ENCODE data around the gene CBX4. TPM values are rescaled to one million over a fixed set of nuclear protein-coding genes. Genes with fewer than 3 reads are reported as not detected.
A peak's percentile ranks its signal among the peaks of the same experiment; 100 is the strongest.

The CBX4 gene
- total and polyA plus RNA-seq, 10 donors: 12.3 to 48.0 (median 25.4) TPM

- H3K27ac ChIP-seq: no peak overlapping the region
- TF ChIP-seq POLR2A (IDR thresholded peaks at IDR 0.05) (no peak), POLR2AphosphoS5 (IDR thresholded peaks at IDR 0.05) (no peak), CTCF (IDR thresholded peaks at IDR 0.05 in 8 of 11, conservative IDR thresholded peaks at IDR 0.05 in 3 of 11) (no peak)
- peaks cover 30 to 79% (median 69%) of the 10 kb centered on the region in 6 donors for H3K4me1 ChIP-seq
- H3K27me3 ChIP-seq (replicated peaks in 1 of 7): peaks cover 36 to 79% (median 65%) of the 10 kb centered on the region in 7 donors
- H3K4me3 ChIP-seq: no peak overlapping the region
- no peaks in the 10 kb centered on the region for H3K9me3 ChIP-seq
- intact Hi-C loops (cut with DNase I; ENCODE audit: low total_unique reads): no loop called here
- no peak for DNase-seq
- H3K36me3 ChIP-seq: peaks cover 0 to 11% (median 2%) of the 10 kb centered on the region in 6 donors
- 74 to 86% (median 82%) methylated on average over 3 of the region's 3 CpGs for WGBS, 5 donors
Measured at GRCh38 chr17:79793924-79794304, 45.3 kb downstream of the CBX4 start.

- peaks cover 30 to 79% (median 64%) of the 10 kb centered on the region in 7 donors for H3K27me3 ChIP-seq (replicated peaks in 1 of 7)
- TF ChIP-seq POLR2AphosphoS5 (IDR thresholded peaks at IDR 0.05): peak in 1 of 3 donors; percentile 44
- TF ChIP-seq POLR2A (IDR thresholded peaks at IDR 0.05): no peak
- WGBS, 5 donors: 53 to 63% (median 59%) methylated on average over 52 to 63 of the region's 63 CpGs
- H3K27ac ChIP-seq: no peak overlapping the region
- DNase-seq: no peak
- no peak overlapping the region for H3K4me3 ChIP-seq
- no peaks in the 10 kb centered on the region for H3K9me3 ChIP-seq
- H3K36me3 ChIP-seq: peaks cover 0 to 11% (median 2%) of the 10 kb centered on the region in 6 donors
- H3K4me1 ChIP-seq: peaks cover 24 to 73% (median 62%) of the 10 kb centered on the region in 6 donors
- intact Hi-C loops (cut with DNase I; ENCODE audit: low total_unique reads): no loop called here
Measured at GRCh38 chr17:79792984-79793923, 46.0 kb downstream of the CBX4 start.

GRCh38 chr17:79792341-79792871, 46.8 kb downstream of the CBX4 start:
- Histone ChIP-seq H3K9me3 (no peaks in the 10 kb centered on the region), H3K4me3 (no peak overlapping the region), H3K4me1 (peaks cover 18 to 64% (median 55%) of the 10 kb centered on the region in 6 donors), H3K27me3 (replicated peaks in 1 of 7) (peaks cover 26 to 79% (median 61%) of the 10 kb centered on the region in 7 donors), H3K27ac (no peak overlapping the region), H3K36me3 (peaks cover 0 to 11% (median 2%) of the 10 kb centered on the region in 6 donors)
- no peak for TF ChIP-seq CTCF (IDR thresholded peaks at IDR 0.05 in 8 of 11, conservative IDR thresholded peaks at IDR 0.05 in 3 of 11)
- no peak for TF ChIP-seq POLR2AphosphoS5 (IDR thresholded peaks at IDR 0.05)
- TF ChIP-seq POLR2A (IDR thresholded peaks at IDR 0.05): no peak
- intact Hi-C loops (cut with DNase I; ENCODE audit: low total_unique reads): no loop called here
- DNase-seq: no peak
- WGBS, 5 donors: 18 to 23% (median 23%) methylated on average over 22 of the region's 22 CpGs

- H3K27me3 ChIP-seq (replicated peaks in 1 of 7): peaks cover 26 to 82% (median 66%) of the 10 kb centered on the region in 7 donors
- intact Hi-C loops (cut with DNase I; ENCODE audit: low total_unique reads): no loop called here
- no peak overlapping the region for H3K27ac ChIP-seq
- H3K4me3 ChIP-seq: peak overlapping the region in 1 of 8 donors; percentile 14
- peaks cover 18 to 61% (median 53%) of the 10 kb centered on the region in 6 donors for H3K4me1 ChIP-seq
- WGBS, 5 donors: 4 to 7% (median 6%) methylated on average over 22 to 26 of the region's 26 CpGs
- TF ChIP-seq POLR2A (IDR thresholded peaks at IDR 0.05): no peak
- TF ChIP-seq POLR2AphosphoS5 (IDR thresholded peaks at IDR 0.05): no peak
- TF ChIP-seq CTCF (IDR thresholded peaks at IDR 0.05 in 8 of 11, conservative IDR thresholded peaks at IDR 0.05 in 3 of 11): no peak
- DNase-seq: no peak
- no peaks in the 10 kb centered on the region for H3K9me3 ChIP-seq
- peaks cover 0 to 11% (median 2%) of the 10 kb centered on the region in 6 donors for H3K36me3 ChIP-seq
Measured at GRCh38 chr17:79791735-79792161, 47.5 kb downstream of the CBX4 start.
